Right atrium auricular region (tissue), 2 donors: ENCODE data around the gene NDFIP1. TPM values are rescaled to one million over a fixed set of nuclear protein-coding genes. Genes with fewer than 3 reads are reported as not detected.
"Not testable (repeated sequence)": the region's sequence is repeated elsewhere in the genome, so short reads cannot be mapped to it uniquely, and the experiment has no call there.

Experiments used
- DNase-seq: peaks from one replicate; pipeline ENCODE4 v3.0.0-alpha.2; 2019; ENCODE audit warnings: low spot score
- H3K27ac ChIP-seq, 2 donors: fragments of 200-600 bp; sonication (generic); 1 replicate in 1 of 2; 2 replicates in 1 of 2; pipeline ENCODE4 v1.5.1; 2016 to 2019
- H3K27me3 ChIP-seq, 2 donors: fragments of 200-600 bp; sonication (generic); one replicate each; pipeline versions ENCODE4 v1.5.1 to v1.6.0; 2017 to 2019
- H3K36me3 ChIP-seq: fragments of 200-600 bp; sonication (generic); one replicate; pipeline ENCODE4 v1.5.1; 2016
- H3K4me1 ChIP-seq, 2 donors: fragments of 200-600 bp; sonication (generic); one replicate each; pipeline versions ENCODE4 v1.5.1 to v1.6.0; 2017 to 2019
- H3K4me3 ChIP-seq, 2 donors: fragments of 200-600 bp; sonication (generic); 1 replicate in 1 of 2; 2 replicates in 1 of 2; pipeline ENCODE4 v1.5.1; 2017 to 2019; ENCODE audit warnings: mild to moderate bottlenecking in 1 of 2, moderate library complexity in 1 of 2
- H3K9me3 ChIP-seq, 2 donors: fragments of 200-600 bp; sonication (generic); one replicate each; pipeline ENCODE4 v1.5.1; 2019
- total RNA-seq, 2 donors: library from RNA; depleted of rRNA; stranded (reverse); fragments of >200 nt; gene quantifications; one replicate each; pipeline ENCODE4 v1.1.0, GENCODE V29; 2016
- TF ChIP-seq, protein P1 (sequence below), 2 donors: fragments of 200-600 bp; sonication (generic); IDR thresholded peaks; one replicate each; pipeline ENCODE4 v1.5.1; 2019; ENCODE audit warnings: antibody characterized with exemption in 2 of 2

Gene NDFIP1
- total RNA-seq, 2 donors from 2014 or later, result 69.3 to 75.0 TPM

DNA sequence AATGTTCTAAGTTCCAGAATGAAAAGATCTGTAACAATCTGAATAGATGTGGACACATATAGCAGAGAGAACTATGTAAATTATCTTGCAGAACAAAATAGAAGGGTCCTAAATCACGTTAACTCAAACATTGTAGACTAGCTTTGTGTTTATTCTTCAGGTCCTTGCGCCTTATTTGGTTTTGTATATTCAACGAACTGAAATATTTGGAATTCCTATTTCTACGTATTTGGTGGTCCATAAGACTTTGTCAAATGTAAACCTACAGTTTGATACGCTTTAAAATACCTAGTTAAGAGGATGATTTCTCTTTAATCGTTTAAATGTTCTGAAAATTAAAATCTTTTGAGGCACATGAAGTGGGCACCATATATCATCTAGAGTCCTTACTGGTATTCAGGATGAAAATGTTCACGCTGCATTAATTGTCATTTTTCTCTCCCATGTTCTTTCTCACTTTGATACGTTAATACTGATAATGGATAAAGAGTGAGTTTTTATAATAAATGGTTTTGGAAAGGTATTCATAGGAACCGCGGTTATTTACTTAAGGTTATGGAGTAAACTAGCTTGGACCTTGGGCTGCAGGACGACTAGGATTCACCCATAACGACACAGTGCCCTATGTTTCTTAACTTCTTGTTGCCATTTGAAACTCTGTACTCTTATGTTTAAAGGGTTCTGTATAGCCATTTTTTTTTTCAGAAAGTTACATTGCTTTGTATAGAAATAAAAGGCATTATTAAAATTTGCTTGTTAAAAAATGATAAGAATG, 45.3 kb downstream of the NDFIP1 start:
- Histone ChIP-seq H3K4me1 (peaks cover 0 to 6% of the 10 kb centered on the region in 2 donors), H3K36me3 (peaks cover 4% of the 10 kb centered on the region), H3K4me3 (no peak overlapping the region), H3K27me3 (no peaks in the 10 kb centered on the region), H3K27ac (no peak overlapping the region), H3K9me3 (no peaks in the 10 kb centered on the region)
- TF ChIP-seq, protein P1, sequence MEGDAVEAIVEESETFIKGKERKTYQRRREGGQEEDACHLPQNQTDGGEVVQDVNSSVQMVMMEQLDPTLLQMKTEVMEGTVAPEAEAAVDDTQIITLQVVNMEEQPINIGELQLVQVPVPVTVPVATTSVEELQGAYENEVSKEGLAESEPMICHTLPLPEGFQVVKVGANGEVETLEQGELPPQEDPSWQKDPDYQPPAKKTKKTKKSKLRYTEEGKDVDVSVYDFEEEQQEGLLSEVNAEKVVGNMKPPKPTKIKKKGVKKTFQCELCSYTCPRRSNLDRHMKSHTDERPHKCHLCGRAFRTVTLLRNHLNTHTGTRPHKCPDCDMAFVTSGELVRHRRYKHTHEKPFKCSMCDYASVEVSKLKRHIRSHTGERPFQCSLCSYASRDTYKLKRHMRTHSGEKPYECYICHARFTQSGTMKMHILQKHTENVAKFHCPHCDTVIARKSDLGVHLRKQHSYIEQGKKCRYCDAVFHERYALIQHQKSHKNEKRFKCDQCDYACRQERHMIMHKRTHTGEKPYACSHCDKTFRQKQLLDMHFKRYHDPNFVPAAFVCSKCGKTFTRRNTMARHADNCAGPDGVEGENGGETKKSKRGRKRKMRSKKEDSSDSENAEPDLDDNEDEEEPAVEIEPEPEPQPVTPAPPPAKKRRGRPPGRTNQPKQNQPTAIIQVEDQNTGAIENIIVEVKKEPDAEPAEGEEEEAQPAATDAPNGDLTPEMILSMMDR (IDR thresholded peaks at IDR 0.05), result no peak
- no peak for DNase-seq

DNA sequence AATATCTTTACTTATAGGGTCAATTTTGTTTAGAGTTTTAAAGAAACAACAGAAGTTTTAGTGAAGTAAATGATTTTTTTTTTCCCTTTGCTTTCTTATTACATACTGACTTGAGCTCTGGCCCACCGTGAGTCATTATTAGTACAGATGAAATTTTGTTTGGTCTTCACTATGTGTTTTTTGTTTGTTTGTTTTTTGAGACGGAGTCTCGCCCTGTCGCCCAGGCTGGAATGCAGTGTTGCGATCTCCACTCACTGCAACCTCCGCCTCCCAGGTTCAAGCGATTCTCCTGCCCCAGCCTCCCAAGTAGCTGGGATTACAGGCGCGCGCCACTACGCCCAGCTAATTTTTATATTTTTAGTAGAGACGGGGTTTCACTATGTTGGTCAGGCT, 45.9 kb downstream of the NDFIP1 start:
- not testable (repeated sequence) for H3K36me3 ChIP-seq, DNase-seq, H3K27ac ChIP-seq, H3K27me3 ChIP-seq, H3K4me1 ChIP-seq, H3K4me3 ChIP-seq, H3K9me3 ChIP-seq

DNA sequence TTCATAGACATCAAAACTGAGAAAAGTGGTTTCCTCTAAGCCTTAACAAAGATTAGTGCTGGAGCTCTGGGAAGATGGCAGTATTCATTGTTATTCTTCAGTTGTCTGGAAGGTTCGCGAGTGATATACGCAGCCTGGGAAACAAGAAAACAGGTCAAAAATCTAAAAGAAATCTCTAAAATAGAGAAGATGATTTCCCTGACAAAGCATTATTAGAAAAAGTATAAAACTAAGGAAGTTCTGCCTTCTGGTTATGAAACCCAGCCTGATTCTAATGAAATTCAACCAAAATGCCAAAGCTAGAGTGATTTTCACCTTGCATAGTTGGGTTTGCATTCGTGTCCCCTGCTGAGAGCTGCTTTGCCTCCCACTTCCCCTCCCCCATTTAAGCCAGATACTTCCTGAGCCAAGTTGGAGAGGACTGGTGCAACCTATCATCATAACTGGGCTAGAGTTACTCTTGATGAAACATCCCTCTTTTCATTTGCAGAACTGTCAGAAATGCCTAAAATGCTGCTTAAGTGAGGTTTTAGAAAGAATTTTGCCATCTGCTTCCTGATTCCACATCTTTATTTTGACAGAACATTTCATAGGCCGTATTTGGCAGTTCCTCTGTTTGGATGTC, 48.4 kb downstream of the NDFIP1 start:
- no peak overlapping the region for H3K27ac ChIP-seq
- H3K4me1 ChIP-seq, result peaks cover 0 to 6% of the 10 kb centered on the region in 2 donors
- H3K4me3 ChIP-seq, result no peak overlapping the region
- H3K27me3 ChIP-seq, result no peaks in the 10 kb centered on the region
- H3K36me3 ChIP-seq, result no peaks in the 10 kb centered on the region
- TF ChIP-seq, protein P1 (IDR thresholded peaks at IDR 0.05), result no peak
- no peak for DNase-seq
- H3K9me3 ChIP-seq, result no peaks in the 10 kb centered on the region

DNA sequence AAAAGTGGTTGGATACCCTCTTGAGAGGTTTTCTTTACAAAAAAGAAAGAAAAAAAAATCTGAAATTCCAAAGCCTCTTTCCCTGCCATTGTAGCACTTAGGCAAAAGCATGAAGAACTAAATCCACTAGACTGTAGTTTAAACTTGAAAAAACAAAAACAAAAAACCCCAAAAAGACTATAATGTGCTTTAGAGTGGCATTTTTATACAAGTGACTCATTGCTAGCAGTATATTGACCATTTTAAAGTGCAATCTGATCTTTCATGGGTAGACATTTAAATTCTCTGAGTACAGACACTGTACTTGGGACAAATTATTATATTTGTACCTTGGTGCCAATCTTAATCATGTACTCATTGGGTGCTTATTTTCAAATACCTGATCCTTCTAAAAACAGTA, 50.8 kb downstream of the NDFIP1 start:
- H3K27ac ChIP-seq, result no peak overlapping the region
- H3K27me3 ChIP-seq, result no peaks in the 10 kb centered on the region
- H3K36me3 ChIP-seq, result no peaks in the 10 kb centered on the region
- TF ChIP-seq, protein P1 (IDR thresholded peaks at IDR 0.05), result no peak
- DNase-seq, result no peak
- H3K9me3 ChIP-seq, result no peaks in the 10 kb centered on the region
- no peak overlapping the region for H3K4me3 ChIP-seq
- H3K4me1 ChIP-seq, result peaks cover 0 to 6% of the 10 kb centered on the region in 2 donors

DNA sequence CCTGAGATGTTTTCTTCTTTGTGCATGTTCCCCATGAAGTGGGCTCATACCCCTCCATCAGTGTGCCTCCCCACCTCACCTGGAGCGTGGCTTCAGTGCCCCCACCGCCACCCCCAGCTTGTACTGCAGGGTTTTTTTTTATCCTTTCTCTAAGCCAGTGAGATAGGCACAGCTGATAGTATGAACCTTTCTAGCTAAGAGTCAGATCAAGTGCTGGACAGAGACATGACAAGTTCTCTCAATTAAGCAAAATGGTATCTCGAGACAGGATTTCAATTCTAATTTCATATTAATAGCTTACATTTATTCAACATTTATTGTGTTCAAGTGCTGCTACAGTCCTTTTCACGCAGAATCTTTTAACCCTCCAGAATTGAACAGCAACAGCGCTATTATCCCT, 55.7 kb downstream of the NDFIP1 start:
- no peaks in the 10 kb centered on the region for H3K9me3 ChIP-seq

DNA sequence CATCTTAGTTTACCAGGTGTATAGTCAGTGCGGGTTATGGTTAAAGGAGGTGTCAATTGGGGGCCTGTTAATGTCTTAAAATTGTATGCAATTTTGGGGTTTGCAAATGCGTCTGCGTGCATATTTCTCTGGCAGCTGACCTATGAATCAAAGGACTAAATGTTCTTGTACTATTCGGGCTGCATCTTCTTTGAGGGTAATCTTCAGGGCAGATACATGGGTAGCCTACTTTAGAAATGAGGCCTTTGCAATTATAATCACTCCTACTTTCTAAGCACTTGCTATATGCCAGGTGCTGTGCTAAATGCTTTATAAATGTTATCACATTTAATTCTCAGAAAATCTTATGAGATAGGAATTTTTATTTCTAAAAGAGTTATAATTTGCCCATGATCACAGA, 58.2 kb downstream of the NDFIP1 start:
- no peaks in the 10 kb centered on the region for H3K9me3 ChIP-seq
- H3K4me1 ChIP-seq, result peaks cover 0 to 14% of the 10 kb centered on the region in 2 donors
- H3K27ac ChIP-seq, result peak overlapping the region; percentile 3 to 41
- DNase-seq, result no peak
- H3K27me3 ChIP-seq, result no peaks in the 10 kb centered on the region
- no peaks in the 10 kb centered on the region for H3K36me3 ChIP-seq
- TF ChIP-seq, protein P1 (IDR thresholded peaks at IDR 0.05), result no peak
- no peak overlapping the region for H3K4me3 ChIP-seq

More for the DNA sequence above, 55.7 kb downstream of the NDFIP1 start:
- no peak overlapping the region for H3K4me3 ChIP-seq
- no peak for DNase-seq
- H3K4me1 ChIP-seq, result peaks cover 0 to 10% of the 10 kb centered on the region in 2 donors
- TF ChIP-seq, protein P1 (IDR thresholded peaks at IDR 0.05), result no peak
- H3K36me3 ChIP-seq, result no peaks in the 10 kb centered on the region
- no peaks in the 10 kb centered on the region for H3K27me3 ChIP-seq
- H3K27ac ChIP-seq, result no peak overlapping the region
